Transverse colon (tissue), 4 donors: ENCODE measurements around the gene PLOD3. TPM values are rescaled to one million over a fixed set of nuclear protein-coding genes. Genes with fewer than 3 reads are reported as not detected.
"Not testable (repeated sequence)": the region's sequence is repeated elsewhere in the genome, so short reads cannot be mapped to it uniquely, and the experiment has no call there.

ENCODE experiments used
- DNase-seq: peaks from one replicate; pipeline ENCODE4 v3.0.0-alpha.2; 2019
- H3K27ac ChIP-seq, 4 donors: fragments of 200-600 bp; sonication (generic); 2 replicates each; pipeline ENCODE4 v1.5.1; 2016 to 2018; ENCODE audit warnings: inconsistent platforms in 4 of 4
- H3K27me3 ChIP-seq: fragments of 200-600 bp; sonication (generic); 2 replicates; pipeline ENCODE4 v1.5.1; 2017; ENCODE audit warnings: inconsistent platforms
- H3K36me3 ChIP-seq, 4 donors: fragments of 200-600 bp; sonication (generic); 2 replicates each; pipeline ENCODE4 v1.5.1; 2017 to 2019; ENCODE audit warnings: inconsistent platforms in 4 of 4
- H3K4me1 ChIP-seq, 4 donors: fragments of 200-600 bp; sonication (generic); 2 replicates each; pipeline ENCODE4 v1.5.1; 2017 to 2020; ENCODE audit warnings: inconsistent platforms in 4 of 4
- H3K4me3 ChIP-seq, 4 donors: fragments of 200-600 bp; sonication (generic); 1 replicate in 1 of 4; 2 replicates in 3 of 4; pipeline versions ENCODE4 v1.5.1 to v1.6.1; 2017 to 2019; ENCODE audit warnings: inconsistent platforms in 4 of 4
- H3K9me3 ChIP-seq, 2 donors: fragments of 200-600 bp; sonication (generic); 2 replicates each; pipeline ENCODE4 v1.5.1; 2017 to 2019; ENCODE audit warnings: inconsistent platforms in 2 of 2
- EP300 ChIP-seq: sonication (generic); formaldehyde crosslinking; IDR thresholded peaks from one replicate; pipeline ENCODE4 v1.6.1; 2017; ENCODE audit warnings: antibody characterized with exemption, low read depth
- POLR2A ChIP-seq: fragments of 450-650 bp; IDR thresholded peaks from one replicate; pipeline ENCODE4 v1.6.1; 2016; ENCODE audit warnings: antibody characterized with exemption, mild to moderate bottlenecking, moderate library complexity
- POLR2AphosphoS5 ChIP-seq, 3 donors: sonication (generic); formaldehyde crosslinking; IDR thresholded peaks; one replicate each; pipeline ENCODE4 v1.6.1; 2016; ENCODE audit warnings: antibody characterized with exemption in 3 of 3
- WGBS, 2 donors: methylation state at CpG; one replicate each; pipeline ENCODE4 v1.1.5; 2018; ENCODE audit warnings: low coverage in 1 of 2; 5-methylcytosine and 5-hydroxymethylcytosine counted together
- in situ Hi-C, 4 donors: fragments of 200-750 bp; cut with MboI; loops; one replicate each; pipeline versions ENCODE4 v1.15.0 to v1.15.1; 2017; ENCODE audit warnings: low sequenced_read_pairs in 3 of 4, low pct_ligation_motif_present in 1 of 4, low pct_unique_long_range_greater_than_20kb in 1 of 4
- intact Hi-C: fragments of 100-400 bp; cut with DNase I; formaldehyde crosslinking; loops from one replicate; pipeline ENCODE4 v1.15.1; 2023; ENCODE audit warnings: low total_unique reads
- total RNA-seq, 4 donors: library from RNA; depleted of rRNA; stranded (reverse); fragments of >200 nt; gene quantifications; one replicate each; pipeline ENCODE4 v1.1.0, GENCODE V29; 2016
- TF ChIP-seq, protein P1 (sequence below), 5 experiments: fragments of 200-600 bp in 3 of 5; fragments of 450-650 bp in 2 of 5; sonication (generic) in 3 of 5; IDR thresholded peaks; 1 replicate in 2 of 5; 2 replicates in 3 of 5; pipeline ENCODE4 v1.5.1; 2016 to 2017; ENCODE audit warnings: antibody characterized with exemption in 5 of 5, inconsistent platforms in 3 of 5, mild to moderate bottlenecking in 2 of 5, moderate library complexity in 1 of 5

PLOD3 gene
- total RNA-seq, 4 donors from 2014 or later, result 48.4 to 81.2 (median 60.8) TPM

DNA sequence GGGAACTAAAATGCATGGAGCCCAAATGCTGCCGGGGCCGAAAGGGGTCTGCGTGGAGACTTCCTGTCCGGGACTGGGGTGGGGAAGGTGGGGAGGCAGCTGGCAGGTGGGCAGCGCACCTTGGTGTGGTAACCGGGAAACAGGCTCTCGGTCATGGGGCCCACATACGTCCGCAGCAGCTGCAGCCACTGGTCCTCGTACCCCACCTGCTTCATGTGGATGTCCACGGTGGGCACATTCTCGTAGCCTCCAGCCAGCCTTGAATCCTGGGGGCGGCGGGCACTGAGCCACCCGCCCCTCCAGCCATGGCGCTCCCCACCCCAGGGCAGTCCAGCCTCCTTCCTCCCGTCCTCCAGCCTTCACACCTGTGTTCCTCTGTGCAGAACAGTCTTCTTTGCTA lies 9.9 kb downstream of the PLOD3 start:
- Histone ChIP-seq H3K9me3 (no peaks in the 10 kb centered on the region), H3K27me3 (peaks cover 9% of the 10 kb centered on the region), H3K27ac (no peak overlapping the region), H3K36me3 (peaks cover 0 to 24% (median 11%) of the 10 kb centered on the region in 4 donors), H3K4me3 (no peak overlapping the region), H3K4me1 (peaks cover 0 to under 1% (median under 1%) of the 10 kb centered on the region in 4 donors)
- TF ChIP-seq POLR2AphosphoS5 (IDR thresholded peaks at IDR 0.05) (no peak), EP300 (no peak), POLR2A (no peak)
- TF ChIP-seq, protein P1, sequence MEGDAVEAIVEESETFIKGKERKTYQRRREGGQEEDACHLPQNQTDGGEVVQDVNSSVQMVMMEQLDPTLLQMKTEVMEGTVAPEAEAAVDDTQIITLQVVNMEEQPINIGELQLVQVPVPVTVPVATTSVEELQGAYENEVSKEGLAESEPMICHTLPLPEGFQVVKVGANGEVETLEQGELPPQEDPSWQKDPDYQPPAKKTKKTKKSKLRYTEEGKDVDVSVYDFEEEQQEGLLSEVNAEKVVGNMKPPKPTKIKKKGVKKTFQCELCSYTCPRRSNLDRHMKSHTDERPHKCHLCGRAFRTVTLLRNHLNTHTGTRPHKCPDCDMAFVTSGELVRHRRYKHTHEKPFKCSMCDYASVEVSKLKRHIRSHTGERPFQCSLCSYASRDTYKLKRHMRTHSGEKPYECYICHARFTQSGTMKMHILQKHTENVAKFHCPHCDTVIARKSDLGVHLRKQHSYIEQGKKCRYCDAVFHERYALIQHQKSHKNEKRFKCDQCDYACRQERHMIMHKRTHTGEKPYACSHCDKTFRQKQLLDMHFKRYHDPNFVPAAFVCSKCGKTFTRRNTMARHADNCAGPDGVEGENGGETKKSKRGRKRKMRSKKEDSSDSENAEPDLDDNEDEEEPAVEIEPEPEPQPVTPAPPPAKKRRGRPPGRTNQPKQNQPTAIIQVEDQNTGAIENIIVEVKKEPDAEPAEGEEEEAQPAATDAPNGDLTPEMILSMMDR (IDR thresholded peaks at IDR 0.05), result no peak
- in situ Hi-C loops, result no loop called here
- intact Hi-C loops, result no loop called here
- DNase-seq, result no peak
- 91% methylated on average over 17 of the region's 17 CpGs; no CpG with 5 or more reads in 1 of the 2 donors for WGBS, 2 donors

GRCh38 chr7:101206665-101207042 lies 10.7 kb downstream of the PLOD3 start:
- no peak overlapping the region for H3K27ac ChIP-seq
- no peaks in the 10 kb centered on the region for H3K9me3 ChIP-seq
- no peak overlapping the region for H3K4me3 ChIP-seq
- H3K27me3 ChIP-seq, result peaks cover 18% of the 10 kb centered on the region
- in situ Hi-C loops (no loop called here), intact Hi-C loops (no loop called here)
- H3K36me3 ChIP-seq, result peaks cover 0 to 24% (median 9%) of the 10 kb centered on the region in 4 donors
- no peak for DNase-seq
- TF ChIP-seq, protein P1 (IDR thresholded peaks at IDR 0.05), result no peak
- TF ChIP-seq POLR2A (no peak), EP300 (no peak), POLR2AphosphoS5 (IDR thresholded peaks at IDR 0.05) (no peak)
- WGBS, 2 donors, result 90 to 100% methylated on average over 1 to 19 of the region's 19 CpGs
- H3K4me1 ChIP-seq, result peaks cover 0 to 9% (median 5%) of the 10 kb centered on the region in 4 donors

GRCh38 chr7:101205901-101206664 lies 11.3 kb downstream of the PLOD3 start:
- H3K9me3 ChIP-seq, result no peaks in the 10 kb centered on the region
- in situ Hi-C loops, result no loop called here
- 83 to 90% methylated on average over 2 to 32 of the region's 32 CpGs for WGBS, 2 donors
- H3K4me1 ChIP-seq, result peaks cover 0 to 15% (median 10%) of the 10 kb centered on the region in 4 donors
- peaks cover 23% of the 10 kb centered on the region for H3K27me3 ChIP-seq
- peaks cover 0 to 18% (median 6%) of the 10 kb centered on the region in 4 donors for H3K36me3 ChIP-seq
- intact Hi-C loops, result no loop called here
- DNase-seq, result no peak
- TF ChIP-seq POLR2A, result no peak
- no peak for TF ChIP-seq POLR2AphosphoS5 (IDR thresholded peaks at IDR 0.05)
- TF ChIP-seq EP300, result no peak
- TF ChIP-seq, protein P1 (IDR thresholded peaks at IDR 0.05), result no peak
- H3K27ac ChIP-seq, result no peak overlapping the region
- no peak overlapping the region for H3K4me3 ChIP-seq

GRCh38 chr7:101203740-101204738 lies 13.3 kb downstream of the PLOD3 start:
- 58 to 67% methylated on average over 4 to 22 of the region's 22 CpGs for WGBS, 2 donors
- intact Hi-C loops, in situ Hi-C loops, H3K4me3 ChIP-seq, H3K9me3 ChIP-seq, DNase-seq, H3K27ac ChIP-seq, H3K36me3 ChIP-seq: not testable (repeated sequence)
- Histone ChIP-seq H3K4me1 (peaks cover 0 to 22% (median 10%) of the 10 kb centered on the region in 4 donors), H3K27me3 (peaks cover 43% of the 10 kb centered on the region)
